HG02623 (cell line): ENCODE data around the gene SCYGR7.
"Not testable (repeated sequence)": the region's sequence is repeated elsewhere in the genome, so short reads cannot be mapped to it uniquely, and the experiment has no call there.

Experiments
- ATAC-seq: cut with Tn5 transposase; IDR thresholded peaks from one replicate; pipeline ENCODE4 v1.9.1; 2021; ENCODE audit warnings: moderate library complexity; ENCODE audit not compliant: unreplicated experiment

The SCYGR7 gene

DNA sequence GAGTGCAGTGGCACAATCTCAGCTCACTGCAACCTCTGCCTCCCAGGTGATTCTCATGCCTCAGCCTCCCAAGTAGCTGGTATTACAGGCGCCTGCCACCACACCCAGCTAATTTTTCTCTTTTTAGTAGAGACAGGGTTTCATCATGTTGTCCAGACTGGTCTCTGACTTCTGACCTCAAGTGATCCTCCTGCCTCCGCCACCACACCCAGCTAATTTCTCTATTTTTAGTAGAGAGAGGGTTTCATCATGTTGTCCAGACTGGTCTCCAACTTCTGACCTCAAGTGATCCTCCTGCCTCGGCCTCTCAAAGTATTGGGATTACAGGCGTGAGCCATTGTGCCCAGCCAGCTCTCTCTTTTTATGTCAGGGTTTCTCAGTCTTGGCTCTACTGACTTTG is 28.1 kb downstream of the SCYGR7 start:
- ATAC-seq = not testable (repeated sequence)

DNA sequence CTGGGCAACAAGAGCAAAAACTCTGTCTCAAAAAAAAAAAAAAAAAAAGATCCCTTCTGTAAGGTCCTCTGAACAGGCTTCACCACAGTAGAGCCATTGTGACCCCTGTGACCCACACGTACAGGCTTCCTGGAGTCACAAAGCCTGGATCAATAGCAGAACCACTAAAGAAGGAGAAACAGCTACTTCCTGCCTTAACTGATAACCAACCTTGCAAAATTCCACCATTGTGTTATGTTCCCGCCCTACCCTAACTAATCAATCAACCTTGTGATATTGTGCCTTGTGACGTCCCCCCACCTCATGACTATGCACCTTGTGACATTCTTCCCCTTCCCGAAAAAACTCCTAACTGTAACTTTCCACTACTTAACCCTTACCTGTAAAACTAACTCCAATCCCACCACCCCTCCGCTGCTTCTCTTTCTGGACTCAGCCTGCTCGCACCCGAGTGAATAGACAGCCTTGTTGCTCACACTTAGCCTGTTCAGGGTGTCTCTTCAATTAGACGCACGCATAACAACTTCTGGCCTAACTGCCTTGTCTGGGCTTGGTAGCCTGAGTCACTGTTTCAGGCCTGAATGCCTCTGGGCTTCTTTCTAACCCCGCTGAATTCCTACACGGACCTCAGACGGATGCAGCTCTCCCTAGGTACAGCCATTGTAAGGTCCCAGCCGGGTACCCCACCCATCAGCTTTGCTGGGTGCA is 31.4 kb downstream of the SCYGR7 start:
- ATAC-seq = no peak

DNA sequence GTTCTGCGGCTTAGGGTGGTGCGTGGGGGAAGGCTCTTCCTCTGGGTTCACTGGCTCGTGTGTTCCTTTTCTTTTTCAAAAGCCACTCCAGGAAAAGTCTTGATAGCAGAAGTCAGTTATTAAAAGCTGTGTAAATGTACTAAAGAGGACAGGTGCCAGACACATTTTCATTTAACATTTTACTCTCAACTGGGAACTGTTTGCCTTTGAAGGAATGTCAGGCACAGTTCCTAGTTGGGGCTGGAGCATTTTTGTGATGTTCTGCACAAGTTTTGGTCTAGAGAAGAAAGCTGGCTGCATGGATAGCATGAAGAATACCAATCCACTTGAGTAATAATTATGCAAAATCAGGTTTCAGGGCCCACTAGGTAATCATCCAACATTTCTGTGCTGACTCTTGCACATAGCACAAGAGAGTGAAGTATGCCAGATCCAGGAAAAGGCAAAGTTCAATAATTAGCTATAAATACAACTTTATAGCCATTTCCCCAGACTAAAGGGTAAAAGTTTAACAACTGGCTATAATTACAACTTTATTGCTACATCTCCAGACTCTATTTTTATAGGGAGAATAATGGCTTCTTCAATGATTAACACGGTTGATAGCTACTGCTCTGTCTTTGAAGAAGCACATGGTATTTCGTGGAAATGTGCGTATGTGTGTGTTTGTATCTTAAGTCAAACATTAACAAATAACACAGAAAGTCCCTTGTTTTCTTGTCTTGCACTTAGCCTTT is 33.8 kb downstream of the SCYGR7 start:
- no peak for ATAC-seq

DNA sequence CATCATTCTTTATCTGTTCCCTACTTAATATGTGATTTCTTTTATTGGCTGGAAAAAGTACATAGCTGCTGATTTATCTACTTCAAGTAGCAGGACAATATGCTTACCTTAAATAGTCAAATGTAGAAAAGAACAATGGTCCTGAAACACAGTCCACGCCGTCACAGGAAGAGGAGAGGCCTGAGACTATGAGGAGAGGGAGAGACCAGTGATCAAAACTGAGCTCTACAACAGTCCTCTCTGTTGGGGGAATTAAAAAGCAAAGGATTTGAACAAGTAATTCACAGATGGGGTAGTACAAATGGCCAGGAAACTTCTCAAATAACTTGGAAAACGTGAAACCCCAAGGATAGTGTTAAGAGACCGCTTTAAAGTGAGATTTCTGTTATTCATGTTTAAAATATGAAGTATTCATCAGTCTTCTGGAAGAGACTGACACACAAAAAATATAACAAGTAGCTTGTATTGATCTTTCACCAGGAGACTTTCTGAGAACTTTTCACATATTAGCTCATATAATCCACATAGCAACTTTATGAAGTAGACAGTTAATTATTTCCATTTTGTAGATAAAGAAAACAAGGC is 37.7 kb downstream of the SCYGR7 start:
- ATAC-seq = no peak

DNA sequence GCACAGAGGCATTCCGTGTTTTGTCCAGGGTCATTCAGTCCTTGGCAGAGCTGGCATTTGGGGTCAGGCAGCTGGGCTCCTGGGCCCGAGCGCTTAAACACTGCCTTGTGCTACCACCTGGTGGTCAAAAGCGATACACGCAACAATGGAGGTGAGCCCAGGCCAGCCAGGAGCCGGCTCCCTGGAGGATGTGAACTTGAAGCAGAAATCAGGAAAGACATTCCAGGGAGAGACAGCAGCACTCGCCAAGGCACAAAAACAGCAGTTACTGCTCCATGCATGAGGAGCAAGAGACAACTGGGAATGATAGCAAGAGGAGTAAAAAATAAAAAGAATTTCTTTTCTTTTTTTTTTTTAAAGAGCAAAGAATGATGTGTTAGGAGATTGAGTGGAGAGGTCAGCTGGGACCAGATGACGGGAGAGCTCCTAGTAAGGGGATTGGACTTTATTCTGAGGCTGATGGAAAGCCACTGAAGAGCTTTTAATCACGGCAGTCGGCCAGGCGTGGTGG is 38.3 kb downstream of the SCYGR7 start:
- ATAC-seq = peak; percentile 98

DNA sequence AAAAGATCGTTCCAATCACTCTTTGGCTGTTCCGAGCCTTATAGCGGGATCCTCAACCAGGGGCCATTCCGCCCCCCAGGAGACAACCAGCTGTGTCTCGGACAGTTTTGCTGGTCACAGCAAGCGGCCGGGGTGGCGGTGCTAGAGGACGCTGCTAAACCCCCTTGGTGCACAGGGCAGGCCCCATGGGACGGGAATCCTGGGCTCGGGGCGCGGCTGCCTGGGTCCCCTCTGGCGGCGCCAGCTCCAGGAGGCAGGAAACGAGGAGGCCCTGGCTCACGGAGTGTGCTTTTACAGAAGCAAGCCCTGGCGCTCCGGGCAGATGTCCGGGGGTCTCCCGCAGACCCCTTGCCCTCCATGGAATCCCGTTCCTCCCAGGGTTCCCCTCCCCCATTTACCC is 39.7 kb downstream of the SCYGR7 start:
- no peak for ATAC-seq

DNA sequence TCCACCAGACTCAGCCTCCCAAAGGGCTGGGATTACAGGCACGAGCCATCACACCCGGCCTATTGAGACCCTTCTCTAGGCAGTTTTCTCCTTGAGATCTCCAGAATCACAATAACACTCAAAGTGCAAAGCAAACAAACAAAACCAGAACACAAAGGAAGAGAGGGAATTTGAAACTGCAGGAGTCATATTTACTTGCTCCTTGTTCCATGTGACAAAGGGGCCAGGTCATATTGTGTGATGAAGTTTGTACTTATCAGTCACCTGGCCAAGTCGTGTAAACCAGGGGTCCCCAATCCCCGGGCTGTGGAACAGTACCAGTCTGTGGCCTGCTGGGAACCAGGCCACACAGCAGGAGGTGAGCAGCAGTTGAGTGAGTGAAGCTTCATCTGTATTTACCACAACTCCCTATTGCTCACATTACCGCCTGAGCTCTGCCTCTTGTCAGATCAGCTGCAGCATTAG is 44.1 kb downstream of the SCYGR7 start:
- ATAC-seq = no peak

DNA sequence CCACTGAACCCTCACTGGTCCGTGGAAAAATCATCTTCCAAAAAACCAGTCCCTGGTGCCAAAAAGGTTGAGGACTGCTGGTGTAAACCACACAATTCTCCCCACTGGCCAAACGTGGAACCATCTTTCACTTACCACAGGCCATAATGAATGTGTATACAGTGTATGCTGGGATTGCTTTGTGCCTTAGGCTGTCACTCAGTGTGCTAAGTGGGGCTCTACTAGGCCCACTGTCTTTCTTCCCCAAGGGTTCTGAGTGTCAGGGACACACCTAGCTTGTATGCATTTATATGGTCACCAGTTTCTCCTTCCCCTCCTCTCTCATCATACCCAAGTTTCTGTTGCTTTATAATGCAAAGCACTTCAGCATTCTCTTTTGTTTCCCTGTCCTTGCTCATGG is 44.8 kb downstream of the SCYGR7 start:
- no peak for ATAC-seq

DNA sequence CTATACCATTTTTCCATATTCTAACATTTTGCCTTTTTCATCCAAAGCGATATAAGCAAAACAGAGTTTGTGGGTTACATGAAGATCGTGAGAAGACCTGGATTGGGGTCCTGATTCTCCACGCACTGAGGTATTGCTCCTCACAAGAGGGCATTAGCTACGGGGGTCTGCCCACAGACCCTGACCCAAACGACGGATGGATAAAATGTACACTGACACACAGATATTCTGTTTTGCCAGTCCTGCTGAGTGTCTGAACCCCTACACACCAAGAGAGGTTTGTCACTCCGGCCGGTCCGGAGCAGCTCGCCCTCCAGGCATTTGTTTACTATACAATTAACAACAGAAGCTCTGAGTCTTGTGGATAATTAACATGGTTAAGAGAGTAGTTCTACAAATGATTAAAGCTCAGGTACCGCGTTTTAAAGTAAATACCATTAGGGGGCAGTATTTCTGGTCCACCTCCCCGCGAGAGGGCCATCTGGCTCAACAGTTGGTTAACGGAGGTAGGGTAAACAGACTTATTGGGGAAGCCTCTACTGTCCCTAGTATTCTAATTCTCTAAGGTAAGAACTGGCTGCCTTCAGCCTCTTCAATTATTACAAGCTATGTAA is 46.0 kb downstream of the SCYGR7 start:
- ATAC-seq = no peak

DNA sequence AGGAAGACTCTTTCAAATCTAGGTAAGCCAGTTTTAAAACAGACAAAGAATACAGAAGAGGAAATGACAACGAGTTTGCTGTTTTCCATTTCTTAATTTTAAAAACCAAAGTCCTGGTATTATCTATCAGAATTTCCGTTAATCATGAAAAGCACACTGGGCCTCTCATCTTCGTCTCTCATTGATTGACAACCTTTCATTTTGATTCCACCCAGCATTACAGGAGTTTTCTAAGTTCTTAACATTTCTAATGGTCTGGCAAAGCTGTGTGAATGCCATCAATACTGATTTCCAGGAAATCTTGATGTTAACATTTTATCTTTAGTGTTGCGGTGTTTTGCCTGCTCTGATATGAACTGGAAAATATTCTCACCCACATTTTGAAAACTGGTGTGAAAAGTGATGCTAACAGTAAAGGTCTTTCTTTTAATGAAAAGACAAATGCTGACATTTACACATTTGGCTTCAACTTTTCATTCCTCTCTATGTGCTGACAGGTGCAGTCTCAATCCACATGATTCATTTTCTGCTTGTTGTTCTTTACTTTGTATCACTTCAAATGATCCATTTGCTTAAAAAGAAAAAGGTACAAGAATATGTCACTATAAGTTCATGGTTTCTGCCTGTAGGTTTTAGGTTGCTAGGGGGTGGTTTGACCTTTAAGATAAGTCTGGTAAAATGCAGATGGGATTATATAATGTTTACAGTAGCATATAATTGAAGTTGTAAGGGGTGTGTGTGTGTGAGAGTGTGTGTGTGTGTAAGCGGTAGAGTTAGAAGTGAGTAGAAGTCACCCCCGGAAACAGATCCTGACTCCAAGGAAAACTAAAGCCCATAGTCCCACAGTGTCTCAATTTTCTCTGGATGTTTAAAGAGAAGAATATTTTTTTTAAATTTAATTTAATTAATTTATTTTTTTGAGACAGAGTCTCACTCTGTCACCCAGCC is 47.0 kb downstream of the SCYGR7 start:
- no peak for ATAC-seq
